Activated T-cell treated with anti-CD3 and anti-CD28 coated beads, Interleukin-2, amount 50 U/mL, for 48 hours (primary cell): ENCODE results near the gene ZNF230.

Experiments
- DNase-seq, 2 experiments: peaks; one replicate each; pipeline ENCODE4 v3.0.0-alpha.2; 2020

ZNF230 gene

DNA sequence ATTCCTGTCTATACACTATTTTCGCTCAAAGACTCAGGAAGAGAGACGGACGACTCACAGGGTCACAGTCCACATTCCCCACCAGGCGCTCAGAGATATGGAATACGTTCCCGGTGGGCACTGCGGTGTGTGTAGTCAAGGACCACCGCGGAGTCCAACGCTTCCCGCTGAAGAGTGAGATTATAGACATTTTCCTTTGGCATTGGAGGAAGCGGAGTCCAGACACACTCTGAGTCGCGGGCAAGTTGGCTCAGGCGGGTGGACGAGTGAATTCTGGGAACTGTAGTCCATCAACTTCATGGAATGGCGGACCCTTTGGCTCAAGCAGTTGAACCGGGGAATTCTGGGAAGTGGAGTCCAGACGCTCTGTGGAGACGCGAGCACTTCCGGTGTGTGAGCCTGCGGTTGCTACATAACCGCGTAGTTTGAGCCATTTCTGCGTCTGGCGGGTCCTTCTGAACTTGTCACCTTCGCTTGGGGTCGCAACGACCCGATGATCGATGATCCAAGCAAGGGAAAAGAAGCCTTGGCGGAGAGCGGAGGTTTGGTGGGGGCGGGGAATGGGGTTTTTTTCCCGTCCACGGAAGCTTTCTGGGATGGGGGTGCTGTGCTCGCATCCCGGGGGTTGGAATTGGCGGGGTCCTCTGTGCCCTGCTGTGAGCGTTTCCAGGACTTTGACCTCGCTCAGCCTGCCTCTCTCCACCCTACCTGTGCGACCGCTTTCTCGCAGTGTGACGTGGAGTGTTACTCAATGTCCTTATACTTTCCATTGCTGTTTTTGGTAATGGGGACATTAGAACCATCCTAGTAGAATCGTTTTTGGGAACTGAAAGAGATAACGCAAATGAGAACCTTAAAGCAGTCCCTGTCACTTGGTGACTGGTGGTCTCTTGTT lies at the start of gene ZNF230:
ZNF230 (plus strand) TSS at position 392 of the 895 bp plus-strand sequence. CDS start 4,122 bp downstream, outside the sequence.
- peak; percentile 80 to 84 for DNase-seq

DNA sequence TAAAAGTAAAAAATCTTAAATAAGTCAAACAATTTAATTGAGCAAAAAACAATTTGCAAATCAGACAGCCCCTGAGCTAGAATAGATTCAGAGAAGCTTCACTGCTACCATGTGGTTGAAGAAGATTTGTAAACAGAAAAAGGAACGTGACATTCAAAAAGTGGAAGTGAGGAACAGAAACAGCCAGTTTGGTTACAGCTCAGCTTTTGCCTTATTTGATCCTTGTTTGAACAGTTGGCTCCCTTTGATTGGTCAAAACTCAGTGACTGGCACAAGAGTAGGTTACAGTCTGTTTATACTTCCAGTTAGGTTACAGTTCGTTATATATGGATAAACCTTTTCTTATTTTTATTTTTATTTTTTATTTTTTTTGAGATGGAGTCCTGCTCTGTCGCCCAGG lies 45.9 kb upstream of the ZNF230 start:
- DNase-seq = no peak

DNA sequence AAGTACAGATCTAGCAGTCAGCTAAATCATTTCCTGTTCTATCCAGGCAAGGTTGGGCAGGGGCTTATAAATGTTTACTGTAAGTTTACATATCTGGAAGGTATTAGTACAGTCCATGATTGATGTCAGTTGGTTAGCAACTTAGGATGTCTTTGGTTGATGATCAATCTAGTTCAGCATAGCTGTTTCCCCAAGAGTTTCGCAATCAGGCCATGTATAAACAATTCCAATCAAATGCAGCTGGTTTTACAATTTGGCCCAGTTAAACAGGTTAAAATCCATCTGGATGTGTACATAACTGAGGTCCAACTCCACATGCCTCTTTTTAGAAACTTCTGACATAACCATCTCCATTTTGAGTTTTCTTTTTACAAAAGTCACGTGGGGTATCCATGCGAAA lies 44.9 kb upstream of the ZNF230 start:
- no peak for DNase-seq

DNA sequence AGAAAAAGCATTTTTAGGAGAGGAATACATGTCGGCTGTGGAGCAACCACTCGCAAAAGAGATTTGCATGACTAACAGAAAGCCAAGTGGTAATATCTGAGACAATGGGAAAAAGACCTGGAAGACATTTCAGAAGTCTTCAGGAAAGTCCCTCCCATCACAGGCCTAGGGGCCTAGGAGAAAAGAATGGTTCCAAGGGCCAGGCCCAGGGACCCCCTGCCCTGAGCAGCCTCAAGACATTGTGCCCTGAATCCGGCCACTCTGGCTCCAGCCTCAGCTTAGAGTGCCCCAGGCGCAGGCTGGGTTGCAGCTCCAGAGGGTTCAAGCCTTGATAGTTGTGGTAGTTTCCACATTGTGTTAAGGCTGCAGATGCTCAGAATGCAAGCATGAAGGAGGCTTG lies 42.3 kb upstream of the ZNF230 start:
- DNase-seq = no peak

DNA sequence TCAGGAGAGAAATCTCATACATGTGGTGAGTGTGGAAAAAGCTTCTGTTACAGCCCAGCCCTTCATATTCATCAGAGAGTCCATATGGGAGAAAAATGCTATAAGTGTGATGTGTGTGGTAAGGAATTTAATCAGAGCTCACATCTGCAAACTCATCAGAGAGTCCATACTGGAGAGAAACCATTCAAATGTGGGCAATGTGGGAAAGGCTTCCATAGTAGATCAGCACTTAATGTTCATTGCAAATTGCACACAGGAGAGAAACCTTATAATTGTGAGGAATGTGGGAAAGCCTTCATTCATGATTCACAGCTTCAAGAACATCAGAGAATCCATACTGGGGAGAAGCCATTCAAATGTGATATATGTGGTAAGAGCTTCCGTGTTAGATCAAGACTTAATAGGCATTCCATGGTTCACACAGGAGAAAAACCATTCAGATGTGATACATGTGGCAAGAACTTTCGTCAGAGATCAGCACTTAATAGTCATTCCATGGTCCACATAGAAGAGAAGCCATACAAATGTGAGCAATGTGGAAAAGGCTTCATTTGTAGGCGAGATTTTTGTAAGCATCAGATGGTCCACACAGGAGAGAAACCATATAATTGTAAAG lies 36.6 kb upstream of the ZNF230 start:
- DNase-seq = no peak

DNA sequence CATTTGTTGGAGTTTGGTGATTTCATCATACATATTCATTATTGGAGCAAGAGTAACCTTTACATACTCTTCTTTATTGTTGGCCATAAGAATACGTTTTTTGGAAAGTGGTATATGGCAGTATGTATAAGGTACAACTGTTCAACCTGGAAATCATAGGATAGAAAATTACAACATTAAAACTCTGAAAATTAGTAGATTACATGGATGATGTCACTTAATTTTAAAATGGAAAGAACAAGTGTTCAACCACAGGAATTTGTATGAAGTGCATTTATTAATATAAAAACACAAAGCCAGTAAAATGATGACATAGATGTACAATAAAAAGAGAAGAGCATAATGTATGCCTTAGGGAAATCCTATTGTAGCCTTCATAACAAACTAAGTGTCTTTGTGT lies 26.0 kb upstream of the ZNF230 start:
- no peak for DNase-seq

DNA sequence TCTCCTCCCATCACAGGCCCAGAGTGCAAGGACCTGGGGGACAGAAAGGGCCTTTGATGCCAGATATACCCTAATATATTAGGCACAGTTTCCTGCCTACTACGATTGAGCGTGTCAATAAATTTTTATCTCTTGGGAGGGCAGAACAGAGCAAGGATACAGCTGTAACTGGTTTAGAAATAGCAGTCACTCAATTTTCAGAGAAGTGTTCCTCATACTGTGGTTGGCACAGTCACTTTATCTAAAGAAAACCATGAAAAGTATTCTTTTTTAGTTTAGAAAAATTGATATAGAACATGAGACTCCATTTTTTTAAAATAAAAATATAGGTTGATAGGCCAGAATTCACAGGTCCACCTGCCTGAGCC lies 19.2 kb upstream of the ZNF230 start:
- no peak for DNase-seq

DNA sequence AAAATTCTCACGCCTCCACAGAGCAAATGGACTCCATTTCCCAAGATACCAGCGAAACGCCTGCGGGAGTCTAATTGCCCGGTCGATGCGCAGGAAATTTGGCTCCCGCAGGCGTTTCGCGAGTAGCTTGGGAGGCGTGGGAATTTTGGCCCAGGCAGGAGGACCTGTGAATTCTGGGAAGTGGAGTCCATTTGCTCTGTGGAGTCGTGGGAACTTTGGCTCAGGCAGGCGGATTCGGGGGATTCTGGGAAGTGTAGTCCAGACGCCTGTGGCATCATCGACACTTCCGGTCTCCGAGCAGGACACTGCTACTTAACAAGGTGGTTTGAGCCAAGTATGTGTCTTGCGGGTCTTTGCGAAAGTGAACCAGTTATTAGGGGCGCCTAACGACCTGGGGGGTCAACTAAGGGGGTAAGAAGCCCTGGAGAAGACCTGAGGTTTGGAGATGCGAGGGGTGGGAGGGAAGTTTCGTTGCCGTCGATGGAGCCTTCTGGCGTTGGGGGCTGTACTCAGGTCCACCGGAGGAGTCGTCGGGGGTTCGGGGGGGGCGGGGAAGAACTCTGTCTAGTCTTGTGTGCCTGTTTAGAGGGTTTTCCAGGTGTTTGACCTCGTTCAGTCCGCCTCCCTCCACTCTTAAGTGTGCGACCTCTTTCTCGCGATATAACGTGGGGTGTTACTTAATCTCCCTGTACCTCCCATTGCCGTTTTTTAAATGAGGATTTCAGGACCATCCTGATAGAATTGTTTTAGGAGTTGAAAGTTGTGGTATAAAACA lies 18.7 kb upstream of the ZNF230 start, which contains the start of gene ZNF155:
ZNF155 (plus strand) TSS at position 277 of the 775 bp plus-strand sequence. CDS start 4,356 bp downstream, outside the sequence.
- DNase-seq = peak; percentile 83 to 84

DNA sequence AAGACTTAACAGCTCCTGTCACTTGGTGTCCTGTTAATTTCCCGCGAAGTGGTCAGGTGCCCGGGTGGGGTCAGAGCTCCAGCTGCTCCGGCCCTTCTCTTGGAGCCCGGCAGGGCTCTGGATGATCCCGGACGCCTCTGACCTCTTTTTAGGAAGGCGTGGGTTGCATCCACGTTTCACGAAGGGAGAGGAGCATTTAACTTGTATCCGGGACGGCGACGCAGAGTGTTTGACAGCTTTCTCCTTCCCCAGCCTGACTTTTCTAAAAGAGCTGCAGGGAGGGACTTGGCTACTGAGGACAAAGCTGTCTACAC lies 18.1 kb upstream of the ZNF230 start:
- DNase-seq = peak in 1 of 2 experiments; percentile 20

DNA sequence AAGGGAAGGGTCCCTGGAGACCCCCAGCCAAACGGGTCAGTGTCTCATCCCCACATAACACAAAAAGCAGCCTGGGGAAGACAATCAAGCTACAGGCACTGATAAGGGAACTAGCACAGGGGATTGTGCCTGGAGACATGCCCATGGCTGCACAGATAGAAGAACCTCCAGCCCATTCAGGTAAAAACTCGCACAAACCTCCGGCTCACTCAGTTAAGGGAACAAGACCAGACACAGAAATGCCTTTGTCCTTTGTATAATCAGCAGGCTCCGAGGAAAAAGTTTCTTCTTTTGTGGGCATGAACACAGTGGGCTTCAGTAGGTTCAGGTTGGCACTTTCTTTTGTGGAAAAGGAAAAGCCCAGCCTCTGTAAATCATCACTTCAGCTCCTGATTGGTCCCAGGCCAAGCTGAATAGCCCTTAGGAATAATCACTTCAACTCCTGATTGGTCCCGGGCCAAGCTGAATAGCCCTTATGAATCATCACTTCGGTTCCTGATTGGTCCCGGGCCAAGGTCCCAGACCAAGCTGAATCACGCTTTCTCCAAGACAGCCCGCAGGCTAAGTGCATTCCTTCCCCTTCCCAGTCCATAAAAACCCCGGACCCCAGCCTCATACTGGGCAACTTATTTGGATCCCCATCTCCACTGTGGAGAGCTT lies 5.0 kb upstream of the ZNF230 start:
- DNase-seq = no peak

DNA sequence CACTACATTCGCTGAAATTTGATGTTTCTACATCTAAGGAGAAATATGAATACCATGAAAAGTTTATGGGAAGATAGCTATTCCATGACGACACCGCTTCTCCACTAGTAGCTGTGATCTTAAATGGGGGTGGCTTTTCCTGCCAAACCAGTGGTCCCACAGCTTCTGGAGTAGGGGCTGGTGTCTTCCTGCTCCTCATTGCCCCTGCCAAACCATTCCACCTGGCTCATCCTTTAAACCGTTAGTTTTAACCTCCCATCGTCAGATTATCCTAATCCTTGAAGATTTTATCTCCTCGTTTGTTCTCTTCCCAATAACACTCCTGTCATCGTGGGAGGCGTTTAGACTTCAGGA lies 568 bp upstream of the ZNF230 start:
- DNase-seq = no peak

DNA sequence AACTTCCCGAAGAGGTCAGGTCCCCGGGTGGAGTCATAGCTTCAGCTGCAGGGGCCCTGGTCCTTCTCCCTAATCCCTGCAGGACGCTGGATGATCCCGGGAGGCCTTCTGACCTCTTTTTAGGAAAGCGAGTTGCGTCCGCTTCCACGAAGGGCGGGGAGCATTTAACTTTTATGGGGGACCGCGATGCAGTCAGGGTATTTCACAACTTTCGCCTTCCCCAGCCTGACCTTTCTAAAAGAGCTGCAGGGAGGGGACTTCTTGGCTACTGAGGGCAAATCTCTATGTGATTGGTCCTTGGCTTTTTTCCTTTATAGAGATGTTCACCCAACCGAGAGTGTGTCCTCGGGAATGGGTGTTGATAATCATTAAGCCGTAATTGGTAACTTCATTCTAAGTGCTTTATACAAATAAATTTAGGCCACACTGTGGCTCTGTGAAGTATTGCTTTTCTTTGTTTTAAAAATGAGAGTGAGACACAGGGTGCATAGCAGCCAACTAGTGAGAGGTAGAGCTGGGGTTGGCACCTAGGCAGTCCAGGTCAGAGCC lies 778 bp downstream of the ZNF230 start:
- peak; percentile 25 to 31 for DNase-seq

DNA sequence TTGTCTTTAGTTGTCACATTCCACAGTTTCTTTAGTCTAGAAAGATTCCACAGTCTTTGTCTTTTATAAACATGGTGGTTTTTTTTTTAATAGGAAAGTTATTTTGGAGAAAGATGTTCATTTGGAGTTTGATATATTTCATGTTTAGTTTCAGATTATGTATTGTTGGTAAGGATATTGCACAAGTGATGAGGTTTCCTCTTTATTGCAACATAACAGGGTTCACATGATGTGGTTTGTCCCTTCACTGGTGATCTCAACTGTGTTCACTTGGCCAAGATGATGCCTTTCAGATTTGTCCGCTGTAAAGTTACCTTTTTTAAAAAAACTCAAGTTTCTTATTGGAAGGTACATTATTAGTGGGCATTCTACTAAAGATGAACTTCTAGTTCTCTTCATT lies 3.2 kb downstream of the ZNF230 start:
- no peak for DNase-seq

DNA sequence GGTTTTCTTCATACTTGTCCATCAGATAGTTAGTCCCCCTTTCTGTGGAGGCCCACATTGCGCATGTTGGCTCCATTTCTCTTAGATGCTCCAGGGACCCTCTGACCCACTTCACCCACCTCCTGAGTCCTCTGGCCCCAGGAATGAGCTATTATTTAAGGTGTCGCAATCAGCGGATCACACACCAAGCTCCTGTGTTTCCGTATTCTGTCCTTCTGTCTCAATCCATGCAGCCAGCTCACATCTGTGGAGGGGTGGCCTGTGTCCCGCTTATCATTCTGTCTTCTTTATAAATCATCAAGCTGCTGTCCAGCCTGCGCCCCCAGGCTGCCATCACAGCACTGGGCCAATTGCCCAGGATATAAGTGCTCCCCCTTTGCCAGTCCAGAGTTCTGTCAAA lies 4.7 kb downstream of the ZNF230 start:
- no peak for DNase-seq

DNA sequence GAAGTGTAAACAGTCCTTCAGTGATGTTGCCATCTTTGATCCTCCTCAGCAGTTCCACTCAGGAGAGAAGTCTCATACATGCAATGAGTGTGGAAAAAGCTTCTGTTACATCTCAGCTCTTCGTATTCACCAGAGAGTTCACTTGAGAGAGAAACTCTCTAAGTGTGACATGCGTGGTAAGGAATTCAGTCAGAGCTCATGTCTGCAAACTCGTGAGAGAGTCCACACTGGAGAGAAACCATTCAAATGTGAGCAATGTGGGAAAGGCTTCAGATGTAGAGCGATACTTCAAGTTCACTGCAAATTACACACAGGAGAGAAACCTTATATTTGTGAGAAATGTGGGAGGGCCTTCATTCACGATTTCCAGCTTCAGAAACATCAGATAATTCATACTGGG lies 7.7 kb downstream of the ZNF230 start:
- DNase-seq = no peak

DNA sequence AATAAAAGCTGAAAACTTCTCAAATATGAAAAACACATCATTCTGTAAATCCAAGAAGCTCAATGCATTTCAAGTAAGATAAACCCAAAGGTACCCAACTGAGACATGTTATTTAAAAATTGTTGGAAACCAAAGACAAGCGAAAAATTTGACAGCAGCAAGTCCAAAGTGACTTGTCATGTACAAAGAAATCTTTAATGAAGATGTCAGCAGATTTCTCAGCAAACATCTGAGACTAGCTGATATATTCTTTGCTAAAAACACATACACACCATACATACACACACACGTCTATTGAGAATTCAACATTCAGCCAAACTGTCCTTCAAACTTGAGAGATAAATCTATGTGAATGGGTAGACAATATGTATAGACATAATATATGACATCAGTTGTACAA lies 16.7 kb downstream of the ZNF230 start:
- no peak for DNase-seq

DNA sequence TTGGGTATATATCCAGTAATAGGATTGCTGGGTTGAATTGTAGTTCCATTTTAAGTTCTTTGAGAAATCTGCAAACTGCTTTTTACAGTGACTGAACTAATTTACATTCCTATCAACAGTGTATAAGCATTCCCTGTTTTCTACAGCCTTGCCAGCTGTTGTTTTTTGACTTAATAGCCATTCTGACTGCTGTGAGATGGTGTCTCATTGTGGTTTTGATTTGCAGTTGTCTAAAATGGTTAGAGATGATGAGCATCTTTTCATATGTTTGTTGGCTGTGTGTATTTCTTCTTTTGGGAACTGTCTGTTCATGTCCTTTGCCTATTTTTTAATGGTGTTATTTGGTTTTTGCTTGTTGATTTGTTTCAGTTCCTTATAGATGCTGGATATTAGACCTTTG lies 18.5 kb downstream of the ZNF230 start:
- DNase-seq = no peak

DNA sequence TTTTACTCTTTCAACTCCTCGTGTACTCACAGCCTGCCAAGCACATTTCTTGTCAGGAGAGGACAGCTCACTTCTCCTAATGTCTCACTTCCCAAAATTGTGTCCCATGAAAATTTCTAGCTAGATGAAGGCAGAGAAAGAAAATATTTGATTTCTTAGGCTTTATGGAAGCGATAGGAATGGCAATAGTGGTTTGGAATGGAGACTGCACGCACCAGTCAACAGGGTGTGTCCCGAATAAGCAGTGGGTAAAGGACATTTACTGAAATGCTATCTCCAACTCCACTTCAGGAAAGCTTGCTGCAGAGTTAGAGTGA lies 22.1 kb downstream of the ZNF230 start:
- no peak for DNase-seq

DNA sequence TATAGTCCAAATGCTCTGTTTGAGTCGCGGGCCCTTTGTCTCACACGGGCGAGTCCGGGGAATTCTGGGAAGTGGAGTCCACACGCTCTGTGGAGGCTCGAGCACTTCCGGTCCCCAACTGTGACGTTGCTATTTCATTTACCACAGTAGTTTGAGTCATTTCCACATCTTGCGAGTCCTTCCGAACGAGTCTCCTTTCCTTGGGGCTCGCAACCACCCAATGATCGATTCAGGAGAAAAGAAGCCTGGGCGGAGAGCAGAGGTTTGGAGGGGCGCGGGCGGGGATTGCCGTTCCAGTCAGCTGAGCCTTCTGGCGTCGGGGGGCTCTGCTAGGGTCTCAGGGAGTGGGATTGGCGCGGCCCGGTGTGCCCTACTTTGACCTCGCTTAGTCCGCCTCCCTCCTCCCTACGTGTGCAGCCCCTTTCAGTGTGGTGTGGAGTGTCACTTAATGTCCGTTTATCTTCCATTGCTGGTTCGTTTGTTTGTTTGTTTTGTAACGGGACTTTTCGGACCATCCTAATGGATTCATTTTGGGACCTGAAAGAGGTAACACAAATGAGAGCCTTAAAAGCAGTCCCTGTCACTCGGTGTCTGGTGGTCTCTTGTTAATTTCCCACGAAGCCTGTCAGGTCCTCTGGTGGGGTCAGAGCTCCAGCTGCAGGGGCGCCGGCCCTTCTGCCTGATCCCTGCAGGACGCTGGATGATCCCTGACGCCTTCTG lies 22.6 kb downstream of the ZNF230 start, which contains the start of gene ZNF222:
ZNF222 (plus strand) TSS at position 163 of the 720 bp plus-strand sequence; CDS start at position 221, 58 bp downstream.
- DNase-seq = peak; percentile 83 to 84

DNA sequence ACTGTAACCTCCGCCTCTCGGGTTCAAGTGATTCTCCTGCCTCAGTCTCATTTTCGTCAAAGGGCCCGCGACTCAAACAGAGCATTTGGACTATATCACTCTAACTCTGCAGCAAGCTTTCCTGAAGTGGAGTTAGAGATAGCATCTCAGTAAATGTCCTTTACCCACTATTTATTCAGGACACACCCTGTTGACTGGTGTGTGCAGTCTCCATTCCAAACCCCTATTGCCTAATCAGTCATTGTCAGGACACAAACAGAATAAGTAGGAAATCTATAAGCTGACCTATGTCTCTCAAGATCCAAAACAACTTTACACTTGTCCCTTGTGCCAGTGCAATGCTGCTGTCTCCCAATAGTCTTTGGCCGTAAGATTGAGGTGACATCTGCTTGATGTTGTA lies 23.9 kb downstream of the ZNF230 start:
- no peak for DNase-seq

DNA sequence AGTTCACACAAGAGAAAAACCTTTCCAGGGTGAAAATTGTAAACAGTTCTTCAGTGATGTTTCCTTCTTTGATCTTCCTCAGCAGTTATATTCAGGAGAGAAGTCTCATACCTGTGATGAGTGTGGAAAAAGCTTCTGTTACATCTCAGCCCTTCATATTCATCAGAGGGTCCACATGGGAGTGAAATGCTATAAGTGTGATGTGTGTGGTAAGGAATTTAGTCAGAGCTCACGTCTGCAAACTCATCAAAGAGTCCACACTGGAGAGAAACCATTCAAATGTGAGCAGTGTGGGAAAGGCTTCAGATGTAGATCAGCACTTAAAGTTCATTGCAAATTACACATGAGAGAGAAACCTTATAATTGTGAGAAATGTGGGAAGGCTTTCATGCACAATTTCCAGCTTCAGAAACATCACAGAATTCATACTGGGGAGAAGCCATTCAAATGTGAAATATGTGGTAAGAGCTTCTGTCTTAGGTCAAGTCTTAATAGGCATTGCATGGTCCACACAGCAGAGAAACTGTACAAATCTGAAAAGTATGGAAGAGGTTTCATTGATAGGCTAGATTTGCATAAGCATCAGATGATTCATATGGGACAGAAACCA lies 29.3 kb downstream of the ZNF230 start:
- no peak for DNase-seq

DNA sequence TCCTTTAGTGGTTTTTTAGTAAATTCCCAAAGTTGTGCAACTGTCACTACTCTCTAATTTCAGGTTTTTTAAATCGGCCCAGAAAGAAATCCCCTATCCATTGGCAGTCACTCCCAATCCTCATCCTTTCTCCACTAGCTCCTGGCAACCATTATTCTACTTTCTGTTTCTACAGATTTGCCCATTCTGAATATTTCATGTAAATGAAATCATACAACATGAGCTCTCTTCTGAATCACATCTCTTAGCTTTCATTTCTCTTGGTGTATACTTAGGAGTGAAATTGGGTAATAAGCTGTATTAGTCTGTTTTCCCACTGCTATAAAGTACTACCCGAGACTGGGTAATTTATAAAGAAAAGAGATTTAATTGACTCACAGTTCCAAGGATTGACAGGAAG lies 39.4 kb downstream of the ZNF230 start:
- no peak for DNase-seq
